Measurements from ENCODE around the gene MBD1. TPM values are rescaled to one million over a fixed set of nuclear protein-coding genes. Genes with fewer than 3 reads are reported as not detected.

The MBD1 gene
- total RNA-seq, 1 donor from 2014 or later: 53.4 TPM

- intact Hi-C loops (cut with DNase I): loop anchor here (5.0 to 10.0 kb wide), 3 partner anchors 367 to 680 kb away; partner anchors contain the start of genes ELAC1 and ME2
- peak; percentile 94 to 99 for DNase-seq (ENCODE audit: low spot score in 2 of 2)
- no peaks in the 10 kb centered on the region for H3K9me3 ChIP-seq
- H3K36me3 ChIP-seq: peaks cover 20 to 27% of the 10 kb centered on the region in 2 donors
- TF ChIP-seq CTCF (IDR thresholded peaks at IDR 0.05): peak; percentile 35 to 69 (median 46)
- H3K27ac ChIP-seq: peak within 1 kb of the TSS; percentile 83 to 88
- H3K4me3 ChIP-seq: peak within 1 kb of the TSS; percentile 68 to 80
- H3K4me1 ChIP-seq: no peaks in the 10 kb centered on the region
- no peaks in the 10 kb centered on the region for H3K27me3 ChIP-seq
These were observed 6.4 kb upstream of the MBD1 start, which contains the start of gene CXXC1 for GRCh38 chr18:50287441-50288347. CXXC1 (minus strand) TSS chr18:50287692; CDS start chr18:50287589, 103 bp downstream.

- no peak for TF ChIP-seq CTCF (IDR thresholded peaks at IDR 0.05)
- Histone ChIP-seq H3K9me3 (no peaks in the 10 kb centered on the region), H3K27ac (peak overlapping the region; percentile 83 to 88), H3K36me3 (peaks cover 25 to 32% of the 10 kb centered on the region in 2 donors), H3K27me3 (no peaks in the 10 kb centered on the region), H3K4me1 (peaks cover 0 to 3% of the 10 kb centered on the region in 2 donors), H3K4me3 (peak overlapping the region; percentile 68 to 80)
- DNase-seq (ENCODE audit: low spot score in 2 of 2): peak in 1 of 2 donors; percentile 71
- intact Hi-C loops (cut with DNase I): loop anchor here (5.0 to 10.0 kb wide), 3 partner anchors 368 to 680 kb away; partner anchors contain the start of genes ELAC1 and ME2
These were observed 5.7 kb upstream of the MBD1 start for GRCh38 chr18:50287028-50287440.

DNA sequence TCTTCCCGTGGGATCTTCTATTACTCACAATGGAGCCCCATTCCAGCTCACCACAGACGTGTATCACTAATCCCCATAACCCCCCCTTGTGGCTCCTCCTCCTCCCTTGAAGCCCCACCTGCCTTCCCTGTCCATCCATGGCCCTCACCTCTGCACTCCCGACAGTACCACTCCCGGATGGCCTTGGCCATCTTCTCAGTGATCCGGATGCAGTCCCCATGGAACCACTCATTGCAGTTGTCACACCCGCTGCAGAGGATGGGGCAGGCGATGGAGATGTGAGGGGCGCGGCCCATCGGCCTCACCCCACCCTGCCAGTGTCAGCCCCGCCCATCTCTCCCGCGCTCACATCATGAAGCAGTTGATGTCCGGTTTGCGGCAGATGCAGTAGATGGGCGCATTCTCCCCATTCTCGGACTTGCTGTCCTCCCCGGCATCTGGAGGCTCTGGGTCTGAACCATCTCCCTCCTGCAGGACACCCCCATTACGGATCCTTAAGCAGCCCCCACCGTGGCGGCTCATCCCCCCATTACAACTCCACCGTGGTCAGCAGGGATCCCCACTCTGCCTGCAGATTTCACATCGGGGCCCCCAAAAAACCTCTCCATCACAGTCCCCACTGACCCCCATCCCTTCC, 5.2 kb upstream of the MBD1 start:
- H3K4me1 ChIP-seq: peaks cover 0 to 5% of the 10 kb centered on the region in 2 donors
- H3K36me3 ChIP-seq: peaks cover 25 to 32% of the 10 kb centered on the region in 2 donors
- peak overlapping the region; percentile 68 to 80 for H3K4me3 ChIP-seq
- intact Hi-C loops (cut with DNase I): loop anchor here (5.0 to 10.0 kb wide), 3 partner anchors 368 to 681 kb away; partner anchors contain the start of genes ELAC1 and ME2
- H3K9me3 ChIP-seq: no peaks in the 10 kb centered on the region
- H3K27me3 ChIP-seq: no peaks in the 10 kb centered on the region
- TF ChIP-seq CTCF (IDR thresholded peaks at IDR 0.05): no peak
- H3K27ac ChIP-seq: peak overlapping the region; percentile 83 to 88
- DNase-seq (ENCODE audit: low spot score in 2 of 2): peak in 1 of 2 donors; percentile 68

- no peaks in the 10 kb centered on the region for H3K27me3 ChIP-seq
- peaks cover 0 to 5% of the 10 kb centered on the region in 2 donors for H3K4me1 ChIP-seq
- H3K36me3 ChIP-seq: peaks cover 25 to 32% of the 10 kb centered on the region in 2 donors
- H3K27ac ChIP-seq: no peak overlapping the region
- no peak overlapping the region for H3K4me3 ChIP-seq
- intact Hi-C loops (cut with DNase I): loop anchor here (5.0 to 10.0 kb wide), 3 partner anchors 369 to 682 kb away; partner anchors contain the start of genes ELAC1 and ME2
- peak in 1 of 2 donors; percentile 65 for DNase-seq (ENCODE audit: low spot score in 2 of 2)
- no peak for TF ChIP-seq CTCF (IDR thresholded peaks at IDR 0.05)
- no peaks in the 10 kb centered on the region for H3K9me3 ChIP-seq
These were observed 4.5 kb upstream of the MBD1 start for GRCh38 chr18:50285631-50286321.

- H3K4me1 ChIP-seq: peaks cover 0 to 10% of the 10 kb centered on the region in 2 donors
- no peaks in the 10 kb centered on the region for H3K9me3 ChIP-seq
- intact Hi-C loops (cut with DNase I): loop anchor here (5.0 to 10.0 kb wide), 3 partner anchors 370 to 682 kb away; partner anchors contain the start of genes ELAC1 and ME2
- H3K27ac ChIP-seq: no peak overlapping the region
- DNase-seq (ENCODE audit: low spot score in 2 of 2): no peak
- no peak for TF ChIP-seq CTCF (IDR thresholded peaks at IDR 0.05)
- peaks cover 25 to 32% of the 10 kb centered on the region in 2 donors for H3K36me3 ChIP-seq
- H3K4me3 ChIP-seq: no peak overlapping the region
- H3K27me3 ChIP-seq: no peaks in the 10 kb centered on the region
These were observed 3.7 kb upstream of the MBD1 start for GRCh38 chr18:50285071-50285470.
